SK-N-SH (cell line): ENCODE results near the gene KIF4A. TPM values are rescaled to one million over a fixed set of nuclear protein-coding genes. Genes with fewer than 3 reads are reported as not detected.
"Not testable (repeated sequence)": the region's sequence is repeated elsewhere in the genome, so short reads cannot be mapped to it uniquely, and the experiment has no call there.

Experiments
- CTCF ChIA-PET: fragments of 300-600, 350-600 bp; formaldehyde crosslinking; extraction: SDS; loops from one replicate; lab custom pipeline; 2021; lab: Yijun Ruan, JAX
- POLR2A ChIA-PET: fragments of 350-600 bp; sonication (Branson Sonifier 250); formaldehyde crosslinking; extraction: SDS; loops from one replicate; lab custom pipeline; 2020; ENCODE audit warnings: antibody characterized with exemption, inconsistent platforms; lab: Yijun Ruan, JAX
- DNase-seq: peaks from one replicate; pipeline ENCODE4 v3.0.0; 2012
- H2AFZ ChIP-seq: fragments of 200-600 bp; sonication (generic); 2 replicates; pipeline ENCODE4 v1.8.1; 2016; ENCODE audit warnings: antibody characterized with exemption, mild to moderate bottlenecking, low read depth
- H3F3A ChIP-seq: fragments of 200-600 bp; sonication (generic); replicated peaks from 2 replicates; pipeline ENCODE3; 2016; ENCODE audit warnings: antibody characterized with exemption, mild to moderate bottlenecking; ENCODE audit not compliant: insufficient read depth
- H3K27ac ChIP-seq, 2 experiments: fragments of 200-500 bp in 1 of 2; fragments of 200-600 bp in 1 of 2; sonication (Bioruptor generic) in 1 of 2; sonication (generic), shearing (Covaris generic) in 1 of 2; 2 replicates each; pipeline versions ENCODE4 v1.5.1 to v1.6.1; 2014 to 2016; ENCODE audit warnings: low read depth in 2 of 2, inconsistent platforms in 1 of 2, low read length in 1 of 2, mild to moderate bottlenecking in 1 of 2, mixed read lengths in 1 of 2
- H3K27me3 ChIP-seq: fragments of 200-600 bp; sonication (generic), shearing (Covaris generic); 2 replicates; pipeline ENCODE4 v1.6.1; 2016; ENCODE audit warnings: mixed run types; ENCODE audit not compliant: insufficient read depth
- H3K36me3 ChIP-seq, 2 experiments: fragments of 200-500 bp in 1 of 2; fragments of 200-600 bp in 1 of 2; sonication (Bioruptor generic) in 1 of 2; sonication (generic) in 1 of 2; replicated peaks in 1 of 2; 2 replicates each; pipeline versions ENCODE3 to v1.5.1; 2014 to 2016; ENCODE audit warnings: low read length in 1 of 2, mild to moderate bottlenecking in 1 of 2; ENCODE audit not compliant: insufficient read depth in 2 of 2, control insufficient read depth in 1 of 2
- H3K4me1 ChIP-seq, 2 experiments: fragments of 200-500 bp in 1 of 2; fragments of 200-600 bp in 1 of 2; sonication (Bioruptor generic) in 1 of 2; sonication (generic), shearing (Covaris generic) in 1 of 2; 2 replicates each; pipeline versions ENCODE4 v1.5.1 to v1.6.1; 2014 to 2016; ENCODE audit warnings: low read depth in 1 of 2, low read length in 1 of 2, mixed run types in 1 of 2; ENCODE audit not compliant: insufficient read depth in 2 of 2, control insufficient read depth in 1 of 2
- H3K4me2 ChIP-seq: fragments of 200-600 bp; sonication (generic), shearing (Covaris generic); 2 replicates; pipeline ENCODE4 v1.6.1; 2017; ENCODE audit warnings: mixed run types
- H3K4me3 ChIP-seq, 2 experiments: fragments of 200-500 bp in 1 of 2; fragments of 200-600 bp in 1 of 2; sonication (Bioruptor generic) in 1 of 2; sonication (generic), shearing (Covaris generic) in 1 of 2; 2 replicates each; pipeline versions ENCODE4 v1.5.1 to v1.8.1; 2014 to 2016; ENCODE audit warnings: low read depth in 2 of 2, inconsistent platforms in 1 of 2, low read length in 1 of 2, mild to moderate bottlenecking in 1 of 2, mixed read lengths in 1 of 2, moderate library complexity in 1 of 2
- H3K79me2 ChIP-seq: fragments of 200-600 bp; sonication (generic); 2 replicates; pipeline ENCODE4 v1.8.1; 2017; ENCODE audit warnings: mild to moderate bottlenecking; ENCODE audit not compliant: insufficient read depth
- H3K9ac ChIP-seq: fragments of 200-600 bp; sonication (generic); 2 replicates; pipeline ENCODE4 v1.6.1; 2017; ENCODE audit warnings: mixed run types
- H3K9me2 ChIP-seq: fragments of 200-600 bp; sonication (generic); 2 replicates; pipeline ENCODE4 v1.6.1; 2017; ENCODE audit warnings: mixed run types
- H3K9me3 ChIP-seq: fragments of 200-600 bp; sonication (generic); 2 replicates; pipeline ENCODE4 v1.6.1; 2017; ENCODE audit warnings: mixed run types, mild to moderate bottlenecking, moderate library complexity
- H4K20me1 ChIP-seq: fragments of 200-600 bp; sonication (generic); 2 replicates; pipeline ENCODE4 v1.6.1; 2017; ENCODE audit warnings: mild to moderate bottlenecking, mixed run types; ENCODE audit not compliant: insufficient read depth
- ELF1 ChIP-seq: IDR thresholded peaks from 2 replicates; pipeline ENCODE4 v1.4.0; 2012
- EZH2phosphoT487 ChIP-seq: fragments of 200-600 bp; sonication (generic); IDR thresholded peaks from 2 replicates; pipeline ENCODE4 v1.6.1; 2017; ENCODE audit warnings: low read depth, mixed run types, mild to moderate bottlenecking, antibody characterized with exemption, moderate library complexity, borderline replicate concordance
- FOXM1 ChIP-seq: IDR thresholded peaks from 2 replicates; pipeline ENCODE4 v1.4.0; 2012; ENCODE audit warnings: low read depth, mild to moderate bottlenecking
- GATA2 ChIP-seq: sonication (generic); formaldehyde crosslinking; IDR thresholded peaks from 2 replicates; pipeline ENCODE4 v1.5.0; 2020; ENCODE audit warnings: mild to moderate bottlenecking, missing genetic modification reagents
- JUND ChIP-seq: IDR thresholded peaks from 2 replicates; pipeline ENCODE4 v1.4.0; 2012
- MEF2A ChIP-seq: IDR thresholded peaks from 2 replicates; pipeline ENCODE4 v1.4.0; 2012; ENCODE audit warnings: low read depth, borderline replicate concordance
- MXI1 ChIP-seq: IDR thresholded peaks from 2 replicates; pipeline ENCODE4 v1.6.1; 2012; ENCODE audit warnings: mild to moderate bottlenecking, low read depth, low read length, improper control_type of control experiment
- POLR2AphosphoS5 ChIP-seq: IDR thresholded peaks from 2 replicates; pipeline ENCODE4 v1.6.1; 2012; ENCODE audit warnings: low read depth, low read length
- RCOR1 ChIP-seq: fragments of 150-350 bp; IDR thresholded peaks from 2 replicates; pipeline ENCODE4 v1.6.1; 2017; ENCODE audit warnings: antibody characterized with exemption, low read length
- RFX5 ChIP-seq: IDR thresholded peaks from 2 replicates; pipeline ENCODE4 v1.6.1; 2012; ENCODE audit warnings: mild to moderate bottlenecking, improper control_type of control experiment, low read length
- RXRA ChIP-seq: IDR thresholded peaks from 2 replicates; pipeline ENCODE4 v1.4.0; 2012; ENCODE audit warnings: low read depth, mild to moderate bottlenecking, borderline replicate concordance
- SIN3A ChIP-seq: IDR thresholded peaks from 2 replicates; pipeline ENCODE4 v1.6.1; 2012; ENCODE audit warnings: low read depth, mild to moderate bottlenecking, low read length, moderate library complexity, borderline replicate concordance
- SMC3 ChIP-seq: IDR thresholded peaks from 2 replicates; pipeline ENCODE4 v1.6.1; 2012; ENCODE audit warnings: low read depth, low read length, improper control_type of control experiment
- TAF1 ChIP-seq: IDR thresholded peaks from 2 replicates; pipeline ENCODE4 v1.6.1; 2012; ENCODE audit warnings: low read depth, mild to moderate bottlenecking, low read length, moderate library complexity, borderline replicate concordance
- TCF12 ChIP-seq: IDR thresholded peaks from 2 replicates; pipeline ENCODE4 v1.4.0; 2012
- WGBS: methylation state at CpG from one replicate; pipeline ENCODE4 v1.1.6; 2017; ENCODE audit warnings: low lambda C conversion rate; 5-methylcytosine and 5-hydroxymethylcytosine counted together
- polyA plus RNA-seq, 3 experiments: library from polyadenylated mRNA; depleted of rRNA; stranded (reverse); fragments of >200 nt; gene quantifications; 2 replicates each; pipeline ENCODE4 v1.2.3, GENCODE V29; 2012
- TF ChIP-seq, protein P1 (sequence below): fragments of 150-350 bp; IDR thresholded peaks from 2 replicates; pipeline ENCODE4 v1.6.1; 2017; ENCODE audit warnings: antibody characterized with exemption, low read length, low read depth, borderline replicate concordance
- TF ChIP-seq, protein P2 (sequence below): fragments of 150-350 bp; IDR thresholded peaks from 2 replicates; pipeline ENCODE4 v1.6.1; 2016; ENCODE audit warnings: mild to moderate bottlenecking, low read depth, low read length
- TF ChIP-seq, protein P3 (sequence below): IDR thresholded peaks from 2 replicates; pipeline ENCODE4 v1.6.1; 2012; ENCODE audit warnings: mild to moderate bottlenecking, low read depth, low read length, moderate library complexity
- TF ChIP-seq, protein P4 (sequence below): IDR thresholded peaks from 2 replicates; pipeline ENCODE4 v1.4.0; 2012; ENCODE audit warnings: low read depth, borderline replicate concordance
- TF ChIP-seq, protein P5 (sequence below): IDR thresholded peaks from 2 replicates; pipeline ENCODE4 v1.4.0; 2012; ENCODE audit warnings: low read depth

Gene KIF4A
- polyA plus RNA-seq, 1 of the 3 experiments (the other 2 are of a cell fraction) = 11.5 TPM

DNA sequence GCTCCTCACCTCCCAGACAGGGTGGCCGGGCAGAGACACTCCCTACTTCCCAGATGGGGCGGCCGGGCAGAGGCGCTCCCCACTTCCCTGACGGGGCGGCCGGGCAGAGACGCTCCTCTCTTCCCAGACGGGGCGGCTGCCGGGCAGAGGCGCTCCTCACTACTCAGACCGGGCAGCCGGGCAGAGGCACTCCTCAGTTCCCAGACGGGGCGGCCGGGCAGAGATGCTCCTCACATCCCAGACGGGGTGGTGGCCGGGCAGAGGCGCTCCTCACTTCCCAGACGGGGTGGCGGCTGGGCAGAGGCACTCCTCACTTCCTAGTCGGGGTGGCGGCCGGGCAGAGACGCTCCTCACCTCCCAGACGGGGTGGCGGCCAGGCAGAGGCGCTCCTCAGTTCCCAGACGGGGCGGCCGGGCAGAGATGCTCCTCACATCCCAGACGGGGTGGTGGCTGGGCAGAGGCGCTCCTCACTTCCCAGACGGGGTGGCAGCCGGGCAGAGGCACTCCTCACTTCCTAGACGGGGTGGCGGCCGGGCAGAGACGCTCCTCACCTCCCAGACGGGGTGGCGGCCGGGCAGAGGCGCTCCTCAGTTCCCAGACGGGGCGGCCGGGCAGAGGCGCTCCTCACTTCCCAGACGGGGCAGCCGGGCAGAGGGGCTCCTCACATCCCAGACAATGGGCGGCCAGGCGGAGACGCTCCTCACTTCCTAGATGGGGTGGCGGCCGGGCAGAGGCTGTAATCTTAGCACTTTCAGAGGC is 59.6 kb downstream of the KIF4A start:
- DNase-seq, CTCF ChIA-PET, H3K9me3 ChIP-seq, H3K27me3 ChIP-seq, H3K9ac ChIP-seq, H3K79me2 ChIP-seq, POLR2A ChIA-PET, H3K4me3 ChIP-seq, H3K9me2 ChIP-seq, H3K4me1 ChIP-seq, H4K20me1 ChIP-seq, H3F3A ChIP-seq, H2AFZ ChIP-seq, H3K27ac ChIP-seq, H3K4me2 ChIP-seq: not testable (repeated sequence)
- peaks cover 14 to 17% of the 10 kb centered on the region in 2 experiments for H3K36me3 ChIP-seq
- WGBS = no CpG with 5 or more reads among the region's 55 CpGs

DNA sequence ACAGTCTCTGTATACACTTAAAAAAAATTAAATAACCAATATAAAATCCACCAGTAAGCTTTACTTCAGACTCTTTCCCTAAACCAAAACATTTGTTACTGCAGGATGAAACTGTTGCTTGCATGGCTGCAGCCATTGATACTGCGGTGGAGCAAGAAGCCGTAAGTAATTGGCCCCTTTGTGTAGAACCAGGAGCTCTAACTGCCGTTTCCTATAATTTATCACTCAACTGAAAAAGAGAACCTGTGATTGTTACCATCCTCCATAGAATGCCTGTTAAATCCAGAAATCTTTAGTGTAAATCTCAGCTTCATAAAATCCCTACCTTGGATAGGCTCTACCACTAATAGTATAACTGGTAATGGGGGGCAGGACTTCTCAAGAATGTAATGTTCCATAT is 62.6 kb downstream of the KIF4A start:
- H3K4me3 ChIP-seq = no peak overlapping the region
- H2AFZ ChIP-seq = no peak overlapping the region
- no peaks in the 10 kb centered on the region for H3K9me3 ChIP-seq
- H3F3A ChIP-seq = no peaks in the 10 kb centered on the region
- no peaks in the 10 kb centered on the region for H4K20me1 ChIP-seq
- no peak for DNase-seq
- WGBS = 72% methylated on average over 3 of the region's 3 CpGs
- ChIA-PET CTCF (interaction anchor here (0.6 kb wide), 1 partner anchor 82 kb away, joined by 3 read pairs; no protein-coding TSS in a partner anchor), POLR2A (no interaction called here)
- no peak overlapping the region for H3K9ac ChIP-seq
- H3K27me3 ChIP-seq = no peaks in the 10 kb centered on the region; the same call in 1 of the 2 replicates
- no peaks in the 10 kb centered on the region for H3K4me1 ChIP-seq
- no peaks in the 10 kb centered on the region for H3K9me2 ChIP-seq
- TF ChIP-seq MXI1 (no peak), SMC3 (no peak), FOXM1 (no peak), GATA2 (CRISPR knock-in tag) (no peak), MEF2A (no peak), POLR2AphosphoS5 (no peak), RCOR1 (no peak), RFX5 (no peak), SIN3A (no peak), RXRA (no peak), ELF1 (no peak), EZH2phosphoT487 (no peak), JUND (no peak), TAF1 (no peak), TCF12 (no peak)
- TF ChIP-seq, protein P1, sequence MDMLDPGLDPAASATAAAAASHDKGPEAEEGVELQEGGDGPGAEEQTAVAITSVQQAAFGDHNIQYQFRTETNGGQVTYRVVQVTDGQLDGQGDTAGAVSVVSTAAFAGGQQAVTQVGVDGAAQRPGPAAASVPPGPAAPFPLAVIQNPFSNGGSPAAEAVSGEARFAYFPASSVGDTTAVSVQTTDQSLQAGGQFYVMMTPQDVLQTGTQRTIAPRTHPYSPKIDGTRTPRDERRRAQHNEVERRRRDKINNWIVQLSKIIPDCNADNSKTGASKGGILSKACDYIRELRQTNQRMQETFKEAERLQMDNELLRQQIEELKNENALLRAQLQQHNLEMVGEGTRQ = no peak
- TF ChIP-seq, protein P2, sequence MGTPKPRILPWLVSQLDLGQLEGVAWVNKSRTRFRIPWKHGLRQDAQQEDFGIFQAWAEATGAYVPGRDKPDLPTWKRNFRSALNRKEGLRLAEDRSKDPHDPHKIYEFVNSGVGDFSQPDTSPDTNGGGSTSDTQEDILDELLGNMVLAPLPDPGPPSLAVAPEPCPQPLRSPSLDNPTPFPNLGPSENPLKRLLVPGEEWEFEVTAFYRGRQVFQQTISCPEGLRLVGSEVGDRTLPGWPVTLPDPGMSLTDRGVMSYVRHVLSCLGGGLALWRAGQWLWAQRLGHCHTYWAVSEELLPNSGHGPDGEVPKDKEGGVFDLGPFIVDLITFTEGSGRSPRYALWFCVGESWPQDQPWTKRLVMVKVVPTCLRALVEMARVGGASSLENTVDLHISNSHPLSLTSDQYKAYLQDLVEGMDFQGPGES = no peak
- TF ChIP-seq, protein P3, sequence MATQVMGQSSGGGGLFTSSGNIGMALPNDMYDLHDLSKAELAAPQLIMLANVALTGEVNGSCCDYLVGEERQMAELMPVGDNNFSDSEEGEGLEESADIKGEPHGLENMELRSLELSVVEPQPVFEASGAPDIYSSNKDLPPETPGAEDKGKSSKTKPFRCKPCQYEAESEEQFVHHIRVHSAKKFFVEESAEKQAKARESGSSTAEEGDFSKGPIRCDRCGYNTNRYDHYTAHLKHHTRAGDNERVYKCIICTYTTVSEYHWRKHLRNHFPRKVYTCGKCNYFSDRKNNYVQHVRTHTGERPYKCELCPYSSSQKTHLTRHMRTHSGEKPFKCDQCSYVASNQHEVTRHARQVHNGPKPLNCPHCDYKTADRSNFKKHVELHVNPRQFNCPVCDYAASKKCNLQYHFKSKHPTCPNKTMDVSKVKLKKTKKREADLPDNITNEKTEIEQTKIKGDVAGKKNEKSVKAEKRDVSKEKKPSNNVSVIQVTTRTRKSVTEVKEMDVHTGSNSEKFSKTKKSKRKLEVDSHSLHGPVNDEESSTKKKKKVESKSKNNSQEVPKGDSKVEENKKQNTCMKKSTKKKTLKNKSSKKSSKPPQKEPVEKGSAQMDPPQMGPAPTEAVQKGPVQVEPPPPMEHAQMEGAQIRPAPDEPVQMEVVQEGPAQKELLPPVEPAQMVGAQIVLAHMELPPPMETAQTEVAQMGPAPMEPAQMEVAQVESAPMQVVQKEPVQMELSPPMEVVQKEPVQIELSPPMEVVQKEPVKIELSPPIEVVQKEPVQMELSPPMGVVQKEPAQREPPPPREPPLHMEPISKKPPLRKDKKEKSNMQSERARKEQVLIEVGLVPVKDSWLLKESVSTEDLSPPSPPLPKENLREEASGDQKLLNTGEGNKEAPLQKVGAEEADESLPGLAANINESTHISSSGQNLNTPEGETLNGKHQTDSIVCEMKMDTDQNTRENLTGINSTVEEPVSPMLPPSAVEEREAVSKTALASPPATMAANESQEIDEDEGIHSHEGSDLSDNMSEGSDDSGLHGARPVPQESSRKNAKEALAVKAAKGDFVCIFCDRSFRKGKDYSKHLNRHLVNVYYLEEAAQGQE = no peak
- TF ChIP-seq, protein P4, sequence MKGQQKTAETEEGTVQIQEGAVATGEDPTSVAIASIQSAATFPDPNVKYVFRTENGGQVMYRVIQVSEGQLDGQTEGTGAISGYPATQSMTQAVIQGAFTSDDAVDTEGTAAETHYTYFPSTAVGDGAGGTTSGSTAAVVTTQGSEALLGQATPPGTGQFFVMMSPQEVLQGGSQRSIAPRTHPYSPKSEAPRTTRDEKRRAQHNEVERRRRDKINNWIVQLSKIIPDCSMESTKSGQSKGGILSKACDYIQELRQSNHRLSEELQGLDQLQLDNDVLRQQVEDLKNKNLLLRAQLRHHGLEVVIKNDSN = no peak
- TF ChIP-seq, protein P5, sequence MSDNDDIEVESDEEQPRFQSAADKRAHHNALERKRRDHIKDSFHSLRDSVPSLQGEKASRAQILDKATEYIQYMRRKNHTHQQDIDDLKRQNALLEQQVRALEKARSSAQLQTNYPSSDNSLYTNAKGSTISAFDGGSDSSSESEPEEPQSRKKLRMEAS = no peak
- TF ChIP-seq, all 33 proteins: peak for 0
- Histone ChIP-seq H3K36me3 (peaks cover 0 to 15% of the 10 kb centered on the region in 2 experiments), H3K27ac (no peak overlapping the region), H3K4me2 (no peak overlapping the region), H3K79me2 (no peaks in the 10 kb centered on the region)
